ENCODE data around the gene VEGFA.

Gene VEGFA

DNA sequence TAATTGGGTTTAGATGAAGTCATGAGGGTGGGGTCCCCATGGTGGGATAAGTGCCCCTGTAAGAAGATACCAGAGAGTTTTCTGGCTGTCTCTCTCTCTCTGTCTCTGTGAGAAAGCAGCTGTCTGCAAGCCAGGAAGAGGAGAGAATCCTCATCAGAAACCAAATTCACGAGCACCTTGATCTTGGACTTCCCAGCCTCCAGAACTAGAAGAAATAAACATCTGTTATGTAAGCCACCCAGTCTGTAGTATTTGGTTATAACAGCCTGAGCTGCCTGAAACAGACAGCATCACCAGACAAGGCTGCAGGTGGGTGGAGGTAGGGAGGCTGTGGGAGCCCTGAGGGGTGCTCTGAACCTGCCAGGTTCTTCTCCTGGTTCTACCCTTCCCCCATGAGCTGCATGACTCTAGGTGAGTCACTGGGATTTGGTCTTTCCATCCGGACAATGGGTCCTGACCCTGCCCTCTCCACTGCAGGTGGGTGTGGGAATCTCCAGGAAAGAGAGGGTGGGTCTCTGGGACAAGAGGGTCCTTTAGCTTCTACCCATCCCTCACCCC is 34.3 kb upstream of the VEGFA start:
- H3K9me3 ChIP-seq (ENCODE audit: control insufficient read depth, insufficient read depth, low read length), result 0 out of 2 replicates have a peak, but pooled peaks cover 3% of the 10 kb centered on the region
- no peaks in the 10 kb centered on the region for H3K36me3 ChIP-seq (ENCODE audit: insufficient read depth, low read length)
- H3K4me1 ChIP-seq (ENCODE audit: insufficient read depth, low read length), result peaks cover 14% of the 10 kb centered on the region; the same call in 1 of the 2 replicates
- no peak overlapping the region for H3K9ac ChIP-seq (ENCODE audit: low read depth, low read length)

DNA sequence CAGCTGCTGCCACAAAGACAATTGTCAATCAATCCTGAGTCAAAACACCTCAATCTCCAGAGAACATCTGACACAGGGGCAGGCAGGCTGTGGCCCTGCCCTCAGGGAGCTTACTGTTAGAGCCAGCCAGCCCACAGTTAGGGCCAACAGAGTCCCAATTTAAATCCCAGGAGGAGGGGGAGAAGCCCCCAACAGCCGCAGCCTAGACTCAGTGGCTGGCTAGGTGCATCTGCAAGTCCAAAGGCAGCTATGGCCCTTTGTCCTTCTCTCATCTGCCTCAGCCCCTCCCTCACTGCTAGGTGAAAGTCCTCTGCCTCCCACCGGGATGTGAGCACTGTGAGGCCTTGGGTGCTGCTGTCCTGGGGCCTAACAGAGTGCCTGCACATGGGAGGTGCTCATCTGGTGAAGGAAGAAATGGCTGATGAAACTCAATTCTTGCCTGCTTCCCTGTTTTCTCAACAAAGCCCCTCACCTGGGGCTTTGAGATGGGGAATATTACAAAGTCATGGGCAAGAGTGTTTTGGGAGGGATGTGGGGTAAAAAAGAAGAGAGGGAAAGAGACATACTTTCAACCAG is 33.7 kb upstream of the VEGFA start:
- Histone ChIP-seq H3K9me3 (ENCODE audit: control insufficient read depth, insufficient read depth, low read length) (0 out of 2 replicates have a peak, but pooled peaks cover 3% of the 10 kb centered on the region), H3K9ac (ENCODE audit: low read depth, low read length) (no peak overlapping the region), H3K36me3 (ENCODE audit: insufficient read depth, low read length) (no peaks in the 10 kb centered on the region), H3K4me1 (ENCODE audit: insufficient read depth, low read length) (peaks cover 15% of the 10 kb centered on the region; the same call in 1 of the 2 replicates)

DNA sequence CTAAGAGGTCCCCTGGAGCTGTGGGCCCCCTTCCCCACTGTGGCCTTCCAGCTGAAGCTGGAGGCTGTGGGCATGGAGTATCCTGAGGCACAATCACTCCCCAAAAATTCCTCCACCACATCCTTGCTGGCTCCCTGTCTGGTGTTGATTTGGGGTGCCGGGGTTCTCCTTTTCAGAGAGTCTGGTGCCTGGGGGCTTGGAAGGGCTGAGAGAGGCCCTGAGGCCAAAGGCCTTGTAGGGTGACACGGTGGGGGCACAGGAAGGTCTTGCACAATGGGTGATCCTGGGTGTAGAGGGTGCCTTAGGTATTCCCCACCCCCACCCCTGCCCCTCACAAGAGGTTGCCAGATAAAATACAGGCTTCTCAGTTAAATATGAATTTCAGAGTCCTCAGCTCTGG is 33.2 kb upstream of the VEGFA start:
- no peaks in the 10 kb centered on the region for H3K36me3 ChIP-seq (ENCODE audit: insufficient read depth, low read length)
- 0 out of 2 replicates have a peak, but pooled peaks cover 3% of the 10 kb centered on the region for H3K9me3 ChIP-seq (ENCODE audit: control insufficient read depth, insufficient read depth, low read length)
- peaks cover 15% of the 10 kb centered on the region; the same call in 1 of the 2 replicates for H3K4me1 ChIP-seq (ENCODE audit: insufficient read depth, low read length)
- no peak overlapping the region for H3K9ac ChIP-seq (ENCODE audit: low read depth, low read length)

DNA sequence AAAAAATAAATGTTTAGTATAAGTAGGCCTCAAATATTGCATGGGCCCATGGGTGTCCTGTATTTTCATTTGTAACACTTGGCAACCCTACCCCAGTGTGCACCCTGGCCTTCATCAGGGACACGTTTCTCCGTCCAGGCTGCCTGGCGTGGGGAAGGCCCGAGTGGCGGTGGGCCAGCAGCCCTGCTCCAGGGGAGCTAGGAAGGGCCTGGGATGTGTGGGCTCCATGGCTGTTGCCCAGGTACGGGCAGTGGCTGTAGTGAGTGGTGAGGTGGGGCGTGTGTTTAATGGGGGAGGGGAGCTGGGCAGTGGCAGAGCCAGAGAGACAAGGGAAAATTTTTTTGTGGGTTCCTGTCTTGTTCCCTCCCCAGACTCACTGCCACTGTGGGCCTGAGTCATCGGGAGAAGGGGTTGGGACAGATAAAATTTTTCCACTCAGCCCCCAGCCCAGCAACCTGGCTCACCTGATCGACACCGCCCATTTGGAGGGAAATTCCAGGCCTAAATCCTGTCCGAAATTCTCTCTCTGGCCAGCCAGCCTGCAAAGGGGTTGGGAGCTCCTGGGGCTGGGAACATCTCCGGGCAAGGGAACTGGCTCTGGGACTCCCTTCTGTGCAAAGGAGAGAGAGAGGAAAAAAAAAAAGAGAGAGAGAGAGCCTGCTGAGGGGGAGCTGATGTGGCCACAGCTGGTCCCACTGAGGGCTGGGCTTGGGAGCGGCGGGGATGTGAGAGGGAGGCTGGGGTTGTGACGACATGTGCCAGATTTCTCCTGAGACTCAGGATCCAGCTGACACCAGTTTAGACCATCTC is 32.5 kb upstream of the VEGFA start:
- Histone ChIP-seq H3K9ac (ENCODE audit: low read depth, low read length) (no peak overlapping the region), H3K36me3 (ENCODE audit: insufficient read depth, low read length) (no peaks in the 10 kb centered on the region), H3K9me3 (ENCODE audit: control insufficient read depth, insufficient read depth, low read length) (no peaks in the 10 kb centered on the region), H3K4me1 (ENCODE audit: insufficient read depth, low read length) (peaks cover 15% of the 10 kb centered on the region; the same call in 1 of the 2 replicates)

DNA sequence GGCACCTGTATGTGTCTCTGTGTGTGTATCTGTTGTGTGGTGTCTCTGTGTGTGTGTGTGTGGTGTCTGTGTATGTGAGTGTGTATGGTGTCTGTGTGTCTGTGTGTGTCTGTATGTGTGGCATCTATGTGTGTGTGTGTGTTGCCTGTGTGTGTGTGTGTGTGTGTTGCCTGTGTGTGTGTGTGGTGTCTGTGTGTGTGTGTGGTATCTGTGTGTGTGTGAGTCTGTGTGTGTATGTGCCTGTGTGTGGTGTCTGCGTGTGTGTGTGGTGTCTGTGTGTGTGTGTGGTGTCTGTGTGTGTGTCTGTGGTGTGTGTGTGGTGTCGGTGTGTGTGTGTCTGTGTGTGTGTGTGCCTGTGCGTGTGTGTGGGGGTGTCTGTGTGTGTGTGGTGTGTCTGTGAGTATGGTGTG is 31.7 kb upstream of the VEGFA start:
- no peaks in the 10 kb centered on the region for H3K36me3 ChIP-seq (ENCODE audit: insufficient read depth, low read length)
- no peak overlapping the region for H3K9ac ChIP-seq (ENCODE audit: low read depth, low read length)
- H3K4me1 ChIP-seq (ENCODE audit: insufficient read depth, low read length), result peaks cover 15% of the 10 kb centered on the region; the same call in 1 of the 2 replicates
- H3K9me3 ChIP-seq (ENCODE audit: control insufficient read depth, insufficient read depth, low read length), result no peaks in the 10 kb centered on the region

DNA sequence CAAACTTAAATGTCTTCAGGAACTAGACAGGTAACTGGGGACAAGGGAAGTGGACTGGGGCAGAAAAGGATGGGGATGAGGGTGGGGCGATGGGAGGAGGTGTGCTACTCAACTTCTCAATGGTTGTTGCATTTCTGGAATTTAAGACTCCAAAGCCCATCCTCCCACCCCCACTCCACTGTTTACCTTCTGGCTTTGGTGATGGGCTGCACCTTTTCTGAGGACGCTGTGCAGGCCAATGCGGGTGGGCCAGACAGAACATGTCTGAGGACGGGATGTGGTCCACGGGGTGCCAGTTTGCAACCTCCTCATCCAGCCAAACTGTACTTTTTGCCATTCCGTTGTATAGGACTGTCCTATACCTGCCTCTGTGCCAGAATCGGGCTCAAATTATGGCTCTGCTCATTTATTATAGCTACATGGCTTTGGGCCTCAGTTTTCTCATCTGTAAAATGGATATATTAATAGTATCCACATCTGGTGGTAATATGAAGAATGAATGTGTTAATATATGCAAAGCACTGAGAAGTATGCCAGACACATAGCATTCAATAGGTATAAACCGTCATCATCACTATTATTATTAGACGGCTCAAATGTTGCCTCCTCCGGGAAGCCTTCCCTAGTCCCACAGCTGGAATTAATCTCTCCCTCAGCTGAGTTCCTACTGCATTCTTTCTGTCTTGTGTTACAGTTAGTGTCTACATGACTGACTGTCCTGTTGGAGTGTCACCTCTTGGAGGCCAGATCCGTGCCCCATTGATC is 31.0 kb upstream of the VEGFA start:
- H3K4me1 ChIP-seq (ENCODE audit: insufficient read depth, low read length), result peaks cover 8% of the 10 kb centered on the region; the same call in 1 of the 2 replicates
- no peak overlapping the region for H3K9ac ChIP-seq (ENCODE audit: low read depth, low read length)
- no peaks in the 10 kb centered on the region for H3K36me3 ChIP-seq (ENCODE audit: insufficient read depth, low read length)
- H3K9me3 ChIP-seq (ENCODE audit: control insufficient read depth, insufficient read depth, low read length), result no peaks in the 10 kb centered on the region

DNA sequence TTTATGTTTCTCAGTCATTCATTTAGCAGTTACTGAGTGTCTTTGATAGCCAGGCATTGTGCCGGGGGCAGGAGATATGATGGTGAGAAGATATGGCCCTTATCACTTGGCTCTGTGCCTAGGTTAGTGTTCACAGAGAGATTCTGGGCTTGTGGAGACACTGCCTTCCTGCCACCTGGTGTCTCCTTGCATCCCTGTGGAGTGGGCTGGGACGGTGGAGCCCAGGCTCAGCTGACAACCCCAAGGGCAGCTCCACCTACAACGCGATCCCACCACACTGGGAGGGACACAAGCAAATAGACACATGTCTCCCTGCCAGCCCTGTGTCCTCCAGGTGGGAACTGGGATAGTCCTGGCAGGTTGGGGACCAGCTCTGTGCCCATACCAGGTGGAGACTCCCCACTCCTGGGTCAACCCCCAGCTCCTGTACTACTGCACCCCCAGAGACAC is 30.3 kb upstream of the VEGFA start:
- Histone ChIP-seq H3K9me3 (ENCODE audit: control insufficient read depth, insufficient read depth, low read length) (no peaks in the 10 kb centered on the region), H3K36me3 (ENCODE audit: insufficient read depth, low read length) (no peaks in the 10 kb centered on the region), H3K4me1 (ENCODE audit: insufficient read depth, low read length) (peaks cover 13% of the 10 kb centered on the region), H3K9ac (ENCODE audit: low read depth, low read length) (no peak overlapping the region)

DNA sequence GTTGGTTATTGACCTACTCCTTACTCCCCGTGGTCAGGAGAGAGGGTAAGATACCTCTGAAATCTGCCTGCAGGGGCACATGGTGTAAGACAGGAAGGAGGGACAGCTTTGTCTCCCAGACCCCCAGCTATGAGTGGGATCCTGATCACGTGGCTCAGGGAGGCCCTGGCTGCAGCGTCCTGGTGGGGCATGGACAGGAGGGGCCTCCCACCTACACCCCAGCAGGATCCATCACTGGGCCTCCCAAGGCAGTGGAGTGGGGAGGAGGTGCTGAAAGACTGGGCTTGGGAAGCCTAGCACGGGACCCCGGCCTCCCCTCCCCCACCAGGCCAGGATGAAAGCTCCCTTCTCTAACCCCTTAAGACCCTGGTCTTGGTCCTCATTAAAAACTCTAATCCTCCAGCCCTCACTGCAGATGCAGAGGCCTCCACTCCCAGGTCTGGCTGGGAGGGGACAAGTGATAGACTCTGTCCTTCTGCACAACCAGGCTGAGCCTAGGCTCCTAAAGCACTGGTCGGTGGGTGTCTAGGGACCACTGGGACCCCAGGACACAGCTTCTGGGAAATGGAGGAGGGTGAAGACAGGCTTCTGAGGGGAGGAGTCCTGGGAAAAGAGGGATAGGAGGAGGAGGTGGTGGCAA is 29.6 kb upstream of the VEGFA start:
- peaks cover 16% of the 10 kb centered on the region for H3K4me1 ChIP-seq (ENCODE audit: insufficient read depth, low read length)
- H3K9me3 ChIP-seq (ENCODE audit: control insufficient read depth, insufficient read depth, low read length), result no peaks in the 10 kb centered on the region
- no peaks in the 10 kb centered on the region for H3K36me3 ChIP-seq (ENCODE audit: insufficient read depth, low read length)
- H3K9ac ChIP-seq (ENCODE audit: low read depth, low read length), result no peak overlapping the region

DNA sequence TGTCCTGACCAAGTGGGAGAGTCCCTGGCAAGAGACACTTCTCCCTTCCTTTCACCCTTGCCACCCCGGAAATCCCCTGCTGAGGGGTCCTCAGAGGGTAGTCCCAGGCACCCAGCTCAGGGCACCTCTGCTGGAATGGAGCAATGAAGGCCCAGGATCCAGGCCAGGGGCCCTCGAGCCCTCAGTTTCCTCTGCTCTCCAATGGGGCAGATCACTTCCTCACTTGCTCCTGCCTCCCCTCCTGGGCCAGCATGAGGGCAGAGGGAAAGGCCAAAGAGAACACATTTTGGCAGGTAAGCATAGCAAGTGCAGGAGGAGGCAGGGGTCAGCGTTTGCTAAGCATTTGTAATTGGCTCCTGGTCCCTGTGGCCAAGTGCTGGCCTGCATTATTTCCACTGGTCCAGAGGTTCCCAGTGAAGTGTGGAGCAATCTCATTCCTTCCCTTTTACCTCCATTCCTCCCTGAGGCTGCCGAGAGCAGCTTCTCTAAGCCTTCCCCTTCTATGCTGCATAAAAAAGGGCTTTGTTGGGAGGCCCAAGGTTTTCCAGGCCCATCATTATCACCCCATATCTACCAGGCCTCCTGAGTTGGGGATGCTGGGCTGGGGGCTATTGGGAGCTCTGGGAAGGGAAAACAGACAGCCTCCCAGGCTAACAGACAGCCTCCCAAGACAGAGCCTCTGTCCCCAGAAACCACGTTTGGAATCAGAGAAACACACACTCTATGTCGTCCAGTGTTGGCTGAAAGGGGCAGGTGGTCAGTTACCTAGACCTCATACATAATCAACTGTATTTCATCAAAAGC is 28.8 kb upstream of the VEGFA start:
- H3K4me1 ChIP-seq (ENCODE audit: insufficient read depth, low read length), result peaks cover 16% of the 10 kb centered on the region
- no peaks in the 10 kb centered on the region for H3K36me3 ChIP-seq (ENCODE audit: insufficient read depth, low read length)
- no peak overlapping the region for H3K9ac ChIP-seq (ENCODE audit: low read depth, low read length)
- no peaks in the 10 kb centered on the region for H3K9me3 ChIP-seq (ENCODE audit: control insufficient read depth, insufficient read depth, low read length)

DNA sequence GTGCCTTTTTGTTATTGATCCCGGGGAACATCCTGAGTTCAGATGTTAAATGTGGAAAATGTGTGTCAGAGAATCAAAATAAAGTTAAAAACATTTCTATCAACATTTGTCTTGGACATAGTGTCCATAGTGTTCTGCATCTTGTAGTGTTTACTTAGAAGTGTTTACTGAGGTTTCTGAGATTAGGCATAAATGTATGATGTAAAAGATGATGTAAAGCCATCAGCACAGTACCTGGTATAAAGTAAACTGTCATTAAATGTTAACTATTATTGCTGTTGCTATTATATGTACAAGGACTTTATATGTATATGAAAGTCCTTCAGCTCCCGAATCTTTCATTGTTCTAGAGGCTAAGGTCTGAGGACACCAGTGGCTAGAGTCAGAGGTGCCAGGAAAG is 28.2 kb upstream of the VEGFA start:
- H3K9me3 ChIP-seq (ENCODE audit: control insufficient read depth, insufficient read depth, low read length), result no peaks in the 10 kb centered on the region
- no peaks in the 10 kb centered on the region for H3K36me3 ChIP-seq (ENCODE audit: insufficient read depth, low read length)
- H3K4me1 ChIP-seq (ENCODE audit: insufficient read depth, low read length), result peaks cover 22% of the 10 kb centered on the region
- no peak overlapping the region for H3K9ac ChIP-seq (ENCODE audit: low read depth, low read length)

DNA sequence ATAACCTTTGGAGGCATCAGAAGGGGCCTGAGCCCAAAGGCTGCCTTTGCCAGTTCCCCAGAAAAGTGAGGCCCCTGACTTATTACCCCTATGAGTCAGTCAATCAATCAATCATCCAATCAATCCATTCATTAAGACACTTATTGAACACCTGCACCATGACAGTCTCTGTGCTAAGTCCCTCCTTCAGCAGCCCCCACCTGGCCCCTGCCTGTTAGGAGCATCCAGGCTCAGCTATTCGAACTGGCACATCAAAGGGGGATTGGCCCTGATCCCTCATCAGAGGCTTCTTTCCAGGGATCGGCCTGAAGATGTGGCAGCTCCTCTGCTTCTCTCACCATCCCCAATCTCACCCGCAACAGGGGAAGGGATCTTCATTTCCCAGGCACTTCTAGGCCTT is 27.7 kb upstream of the VEGFA start:
- Histone ChIP-seq H3K9me3 (ENCODE audit: control insufficient read depth, insufficient read depth, low read length) (no peaks in the 10 kb centered on the region), H3K9ac (ENCODE audit: low read depth, low read length) (no peak overlapping the region), H3K4me1 (ENCODE audit: insufficient read depth, low read length) (peaks cover 23% of the 10 kb centered on the region), H3K36me3 (ENCODE audit: insufficient read depth, low read length) (no peaks in the 10 kb centered on the region)

DNA sequence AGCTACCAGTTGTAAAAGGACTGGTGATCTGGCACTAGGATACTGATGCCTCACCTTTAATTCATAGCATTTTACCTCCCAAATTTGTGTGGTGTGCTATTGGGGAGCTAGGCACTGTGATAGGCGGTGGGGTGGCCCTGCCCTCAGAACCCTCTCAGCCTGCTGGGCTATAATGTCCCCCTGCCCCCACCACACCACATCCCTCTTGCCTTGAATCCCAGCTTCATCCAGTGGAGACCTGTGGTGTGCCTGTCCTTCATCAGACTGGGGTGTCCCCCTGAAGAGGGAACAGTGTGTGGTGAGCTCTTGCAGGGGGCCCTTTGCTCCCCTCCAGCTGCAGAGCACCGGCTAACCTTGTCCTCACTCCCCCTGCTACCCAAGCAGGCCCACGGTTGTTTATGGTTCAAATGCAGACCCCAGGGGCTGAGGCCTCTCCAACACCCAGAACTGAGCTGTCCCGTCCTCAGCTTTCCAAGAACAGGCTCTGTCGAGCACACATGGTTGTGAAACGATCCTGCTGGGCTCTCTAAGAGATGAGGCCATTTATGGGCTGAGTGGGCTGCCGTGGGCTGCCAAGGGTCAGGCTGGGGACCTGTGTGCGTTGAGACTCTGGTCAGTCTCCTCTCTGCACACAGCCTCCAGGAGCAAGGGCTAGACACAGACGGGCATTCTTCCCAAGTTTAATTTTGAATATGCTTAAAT is 26.9 kb upstream of the VEGFA start:
- Histone ChIP-seq H3K9ac (ENCODE audit: low read depth, low read length) (no peak overlapping the region), H3K36me3 (ENCODE audit: insufficient read depth, low read length) (no peaks in the 10 kb centered on the region), H3K4me1 (ENCODE audit: insufficient read depth, low read length) (peaks cover 23% of the 10 kb centered on the region), H3K9me3 (ENCODE audit: control insufficient read depth, insufficient read depth, low read length) (no peaks in the 10 kb centered on the region)
